ENCODE data around the gene PSMB8.

Gene PSMB8

GRCh38 chr6:32855467-32856174 is 11.8 kb upstream of the PSMB8 start:
- DNase-seq = no peak

DNA sequence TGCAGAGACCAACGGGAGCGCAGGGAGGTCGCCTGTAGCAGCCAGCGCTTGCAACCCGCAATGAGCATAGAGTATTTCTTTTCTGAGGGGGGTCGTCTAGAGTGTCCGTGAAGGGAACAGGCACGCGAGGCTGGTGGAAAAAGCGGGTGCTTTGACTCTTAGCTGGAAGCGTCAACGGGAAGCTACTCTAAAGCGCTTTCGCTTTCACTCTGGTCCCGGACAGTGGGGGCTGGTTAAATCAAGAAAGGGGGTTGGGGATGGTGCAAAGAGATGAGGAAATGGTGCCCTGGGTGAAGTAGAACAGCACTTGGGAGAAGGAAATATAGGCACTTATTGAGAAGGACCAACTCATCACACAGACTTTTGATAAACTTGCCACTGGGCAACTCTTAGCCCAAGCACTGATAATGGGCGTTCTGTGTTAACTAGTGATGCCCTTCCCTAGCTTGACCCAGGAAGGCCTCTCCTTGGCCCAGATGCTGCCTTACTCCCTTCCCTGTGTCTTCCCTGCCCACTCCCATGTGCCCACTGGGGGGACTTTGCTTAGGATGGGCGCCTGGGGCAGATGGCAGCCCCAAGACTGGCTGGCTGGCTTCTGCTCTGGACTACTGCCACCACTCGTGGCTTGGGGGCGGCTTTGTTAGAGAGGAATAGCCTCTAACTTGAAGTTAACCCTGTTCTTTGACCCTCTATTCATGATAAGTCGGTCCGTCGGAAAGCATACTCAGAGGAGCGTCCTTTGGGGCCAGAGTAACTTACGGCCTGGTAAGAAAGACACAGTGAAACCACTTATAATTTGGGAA is 10.7 kb upstream of the PSMB8 start:
- peak; percentile 62 for DNase-seq

- peak; percentile 96 for DNase-seq
Observed at GRCh38 chr6:32853541-32854375, 9.9 kb upstream of the PSMB8 start, which contains the start of the genes PSMB9 and TAP1. Gene PSMB9 (plus strand): TSS chr6:32854192. CDS start chr6:32854230, 38 bp downstream. Gene TAP1 (minus strand): TSS chr6:32853704. CDS start chr6:32853636, 68 bp downstream.

DNA sequence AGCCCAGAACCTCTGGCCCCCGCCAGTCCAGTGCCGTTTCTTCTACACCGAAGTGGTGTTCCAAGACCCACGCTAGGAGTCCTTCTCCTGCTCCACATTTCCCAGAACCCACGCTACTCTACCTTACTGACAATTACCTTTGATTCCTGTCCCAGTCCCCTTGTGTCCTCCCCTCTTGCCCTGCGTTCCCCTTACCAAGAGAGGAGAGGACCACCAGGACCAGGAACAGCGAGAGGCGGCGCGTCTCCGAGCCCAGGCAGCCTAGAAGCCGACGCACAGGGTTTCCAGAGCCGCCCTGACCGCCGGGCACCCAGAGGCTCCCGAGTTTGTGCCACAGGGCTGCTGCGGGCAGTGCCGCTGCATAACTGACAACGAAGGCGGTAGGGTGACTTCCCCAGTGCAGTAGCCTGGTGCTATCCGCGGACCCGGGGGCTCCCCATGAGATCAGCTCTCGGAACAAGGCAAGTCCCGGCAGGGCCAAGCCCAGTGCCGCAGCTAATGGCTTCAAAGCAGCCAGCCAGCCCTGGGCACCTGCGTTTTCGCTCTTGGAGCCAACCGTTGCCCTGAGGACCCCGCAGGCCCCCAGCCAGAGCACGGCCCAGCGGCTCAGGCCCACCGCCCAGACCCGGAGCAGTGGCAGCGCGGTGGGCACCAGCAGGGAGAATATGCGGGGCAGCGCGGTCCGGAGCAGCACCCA is 9.1 kb upstream of the PSMB8 start:
- peak; percentile 72 for DNase-seq

DNA sequence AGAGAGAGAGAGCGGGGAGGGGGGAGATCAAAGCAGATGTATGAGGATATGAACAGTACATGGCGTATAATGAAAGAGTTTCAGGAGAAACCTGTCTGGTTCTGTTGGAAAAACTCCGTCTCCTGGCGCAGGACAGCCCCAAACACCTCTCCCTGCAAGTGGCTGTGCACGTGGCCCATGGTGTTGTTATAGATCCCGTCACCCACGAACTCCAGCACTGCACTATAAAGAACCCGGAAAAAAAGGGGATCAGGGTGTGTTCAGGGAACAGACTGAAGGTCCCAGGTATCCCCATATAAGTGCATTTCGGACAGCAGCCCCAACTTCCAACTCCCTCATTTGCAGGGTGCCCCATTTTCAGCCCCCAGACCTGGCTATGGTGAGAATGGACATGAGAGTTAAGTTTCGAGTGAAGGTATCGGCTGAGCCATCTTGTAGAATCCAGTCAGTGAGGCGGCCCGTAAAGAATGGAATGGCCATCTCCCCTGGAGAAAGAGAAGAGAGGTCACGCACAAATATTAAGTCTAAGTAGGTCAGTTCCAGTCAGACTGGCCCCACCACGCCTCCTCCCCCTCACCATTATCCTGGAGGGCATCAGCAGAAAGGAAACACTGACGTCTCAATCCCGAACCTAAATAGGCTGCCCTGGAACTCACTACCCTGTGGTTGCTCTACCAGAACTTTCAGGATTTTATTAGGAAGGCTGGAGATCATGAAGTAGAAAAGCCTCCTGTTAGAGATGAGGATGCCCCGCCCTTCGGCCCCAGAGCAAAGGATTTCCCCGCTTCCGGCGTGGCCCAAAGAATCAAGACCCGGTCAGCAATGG is 8.4 kb upstream of the PSMB8 start:
- DNase-seq = no peak

GRCh38 chr6:32851025-32851424 is 7.2 kb upstream of the PSMB8 start:
- no peak for DNase-seq

DNA sequence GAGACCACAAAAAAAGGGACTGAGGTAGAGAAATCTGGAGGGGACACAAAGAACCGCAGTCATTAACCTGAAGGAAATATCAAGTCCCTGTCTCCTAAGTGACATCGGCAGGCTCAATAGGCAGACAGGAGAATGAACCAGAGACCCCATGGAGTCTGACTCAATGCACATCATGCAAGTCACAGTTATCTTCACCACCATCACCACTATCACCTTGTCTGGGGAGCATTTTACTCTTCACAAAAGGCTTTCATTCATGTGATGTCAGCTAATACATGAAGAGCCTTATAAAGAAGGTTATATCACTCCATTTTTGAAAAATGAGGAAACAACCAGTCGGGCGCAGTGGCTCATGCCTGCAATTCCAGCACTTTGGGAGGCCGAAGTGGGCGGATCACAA is 5.3 kb upstream of the PSMB8 start:
- DNase-seq = no peak

GRCh38 chr6:32847795-32848194 is 3.9 kb upstream of the PSMB8 start:
- DNase-seq = no peak

DNA sequence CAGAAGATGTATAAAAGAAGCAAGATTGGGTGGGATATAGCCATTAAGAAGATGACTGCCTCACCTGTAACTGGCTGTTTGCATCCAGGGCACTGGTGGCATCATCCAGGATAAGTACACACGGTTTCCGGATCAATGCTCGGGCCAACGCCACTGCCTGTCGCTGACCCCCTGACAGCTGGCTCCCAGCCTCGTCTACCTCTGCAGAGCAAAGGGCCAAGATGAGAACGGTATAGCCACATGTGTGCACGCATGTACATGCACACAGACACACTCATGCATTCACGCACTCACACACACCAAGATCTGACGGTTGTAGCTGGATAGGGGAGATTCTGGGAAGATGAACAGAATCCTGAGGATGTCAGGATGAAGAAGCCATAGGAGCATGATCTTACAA is 3.2 kb upstream of the PSMB8 start:
- DNase-seq = no peak

- DNase-seq = peak; percentile 35
Observed at GRCh38 chr6:32845384-32845884, 1.6 kb upstream of the PSMB8 start.

- DNase-seq = peak; percentile 37
Observed at GRCh38 chr6:32844839-32845383, 1.1 kb upstream of the PSMB8 start.

GRCh38 chr6:32843331-32843978 is 392 bp downstream of the PSMB8 start:
- DNase-seq = peak; percentile 51

DNA sequence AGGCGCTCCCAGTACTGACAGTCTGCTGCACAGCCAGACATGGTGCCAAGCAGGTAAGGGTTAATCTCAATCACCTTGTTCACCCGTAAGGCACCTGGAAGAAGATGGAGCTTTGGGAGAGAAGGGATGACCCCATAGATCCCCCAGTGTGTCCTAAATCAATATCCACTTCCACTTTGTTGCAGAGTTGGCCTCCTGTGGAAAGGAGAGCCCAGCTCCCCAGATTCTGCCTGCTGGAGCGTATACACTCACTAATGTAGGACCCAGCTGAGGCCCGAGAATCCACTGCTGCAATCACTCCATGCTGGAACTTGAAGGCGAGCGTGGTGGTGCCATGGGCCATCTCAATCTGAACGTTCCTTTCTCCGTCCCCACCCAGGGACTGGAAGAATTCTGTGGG is 1.2 kb downstream of the PSMB8 start:
- no peak for DNase-seq

GRCh38 chr6:32842021-32842650 is 1.7 kb downstream of the PSMB8 start:
- DNase-seq = no peak

- DNase-seq = no peak
Observed at GRCh38 chr6:32840604-32841246, 3.1 kb downstream of the PSMB8 start.

GRCh38 chr6:32839356-32839755 is 4.5 kb downstream of the PSMB8 start:
- peak; percentile 5 for DNase-seq

DNA sequence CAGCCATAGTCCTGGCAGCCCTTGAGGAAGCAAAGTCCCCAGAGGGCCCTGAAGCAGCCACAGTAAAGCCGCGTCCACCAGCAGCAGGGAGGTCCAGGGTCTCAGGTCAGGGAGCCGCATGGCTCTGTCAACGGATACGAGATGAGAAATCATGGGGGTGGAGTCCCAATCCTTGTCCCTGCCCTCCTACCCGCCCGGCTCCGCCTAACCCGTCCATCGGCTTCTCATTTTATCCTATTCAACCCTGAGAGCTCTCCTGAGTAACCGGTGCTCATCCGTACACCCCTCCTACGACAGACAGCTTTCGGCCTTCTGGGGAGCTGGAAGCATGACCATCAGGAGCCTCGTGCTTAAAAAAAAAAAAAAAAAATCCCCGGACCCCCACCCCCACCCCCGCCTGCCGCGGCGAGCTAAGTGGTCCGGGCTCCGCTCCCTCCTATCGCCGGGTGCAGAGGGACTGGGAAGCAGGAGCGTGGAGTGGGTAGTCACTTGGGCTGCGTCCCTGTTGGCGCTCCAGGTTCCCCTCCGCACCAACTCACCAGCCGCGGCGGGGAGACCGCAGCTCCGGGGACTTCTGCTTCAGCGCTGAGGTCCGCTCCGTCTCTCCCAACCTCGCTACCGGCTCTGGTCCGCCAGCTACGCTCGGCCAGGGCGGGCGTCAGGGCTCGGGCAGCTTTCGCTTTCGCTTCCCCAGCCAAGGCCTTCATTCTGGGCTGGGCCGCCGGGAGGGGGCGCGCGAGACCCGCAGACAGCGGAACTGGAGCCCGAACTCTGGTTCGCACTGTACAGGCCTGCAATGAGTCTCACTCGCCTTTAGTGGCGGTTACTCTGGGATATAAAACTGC is 5.5 kb downstream of the PSMB8 start, which contains the start of gene TAP2:
TSS of gene TAP2 (minus strand) at position 626 of the 845 bp plus-strand sequence. CDS start at position 120, 506 bp downstream.
- DNase-seq = peak; percentile 96

DNA sequence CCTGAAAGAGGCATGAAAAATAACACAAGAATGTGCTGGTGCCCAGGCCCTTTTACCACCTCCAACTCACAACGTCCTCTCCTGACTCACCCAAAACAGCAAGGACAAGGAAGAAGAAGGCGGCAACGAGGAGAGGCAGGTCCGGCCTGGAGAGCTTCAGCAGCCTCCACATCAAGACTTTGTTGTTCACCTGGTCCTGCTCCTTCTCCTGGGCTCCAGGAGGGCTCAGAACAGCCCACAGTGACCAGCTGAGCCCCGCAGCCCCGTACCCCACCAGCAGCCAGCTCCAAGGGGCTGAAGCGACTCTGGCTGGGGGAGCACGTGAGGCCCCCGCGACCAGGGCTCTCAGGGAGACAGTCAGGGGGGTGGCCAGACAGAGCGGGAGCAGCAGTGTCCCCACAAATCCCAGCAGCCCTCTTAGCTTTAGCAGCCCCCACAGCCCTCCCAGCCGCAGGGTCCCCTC is 6.2 kb downstream of the PSMB8 start:
- DNase-seq = no peak

Data from DMS53 (cell line).